Stomach smooth muscle (tissue), 2 donors: ENCODE measurements around the gene WSCD1.

ENCODE experiments used
- H3K27ac ChIP-seq: one replicate; pipeline ENCODE4 v1.7.0; 2013; ENCODE audit warnings: mild to moderate bottlenecking, low read length, inconsistent platforms
- H3K27me3 ChIP-seq, 2 donors: one replicate each; pipeline ENCODE4 v1.7.0; 2013; ENCODE audit warnings: low read length in 2 of 2; ENCODE audit not compliant: insufficient read depth in 2 of 2, control insufficient read depth in 1 of 2
- H3K36me3 ChIP-seq, 2 donors: one replicate each; pipeline ENCODE4 v1.7.0; 2013; ENCODE audit warnings: low read length in 2 of 2; ENCODE audit not compliant: control insufficient read depth in 2 of 2, insufficient read depth in 2 of 2
- H3K4me1 ChIP-seq: one replicate; pipeline ENCODE4 v1.7.0; 2013; ENCODE audit warnings: low read length; ENCODE audit not compliant: control insufficient read depth, insufficient read depth
- H3K4me3 ChIP-seq, 2 donors: one replicate each; pipeline ENCODE4 v1.7.0; 2013; ENCODE audit warnings: low read length in 2 of 2
- H3K9ac ChIP-seq, 2 donors: one replicate each; pipeline ENCODE4 v1.7.0; 2013; ENCODE audit warnings: low read length in 2 of 2, mild to moderate bottlenecking in 1 of 2
- H3K9me3 ChIP-seq, 2 donors: one replicate each; pipeline ENCODE4 v1.7.0; 2013; ENCODE audit warnings: low read length in 2 of 2; ENCODE audit not compliant: control insufficient read depth in 2 of 2
- donor health status: healthy.
- donor health status: Pancreatic carcinoma.

Gene WSCD1

GRCh38 chr17:6069539-6070429 lies at the start of gene WSCD1:
Gene WSCD1 (plus strand): TSS chr17:6070379. CDS start chr17:6080659, 10,280 bp downstream.
- H3K4me1 ChIP-seq = peaks cover 18% of the 10 kb centered on the region
- H3K27me3 ChIP-seq = peaks cover 9 to 14% of the 10 kb centered on the region in 2 donors
- H3K36me3 ChIP-seq = no peaks in the 10 kb centered on the region
- H3K4me3 ChIP-seq = peak within 1 kb of the TSS; percentile 65 to 74
- H3K9ac ChIP-seq = peak within 1 kb of the TSS; percentile 26 to 51
- H3K9me3 ChIP-seq = no peaks in the 10 kb centered on the region
- no peak within 1 kb of the TSS for H3K27ac ChIP-seq

- no peak overlapping the region for H3K27ac ChIP-seq
- peaks cover 3 to 4% of the 10 kb centered on the region in 2 donors for H3K27me3 ChIP-seq
- H3K9ac ChIP-seq = no peak overlapping the region
- no peaks in the 10 kb centered on the region for H3K9me3 ChIP-seq
- no peak overlapping the region for H3K4me3 ChIP-seq
- no peaks in the 10 kb centered on the region for H3K4me1 ChIP-seq
- H3K36me3 ChIP-seq = no peaks in the 10 kb centered on the region
Measured at GRCh38 chr17:6021011-6021400, 49.2 kb upstream of the WSCD1 start.

GRCh38 chr17:6021627-6022026 lies 48.6 kb upstream of the WSCD1 start:
- H3K9me3 ChIP-seq = no peaks in the 10 kb centered on the region
- no peak overlapping the region for H3K4me3 ChIP-seq
- no peak overlapping the region for H3K27ac ChIP-seq
- no peak overlapping the region for H3K9ac ChIP-seq
- H3K36me3 ChIP-seq = no peaks in the 10 kb centered on the region
- H3K4me1 ChIP-seq = no peaks in the 10 kb centered on the region
- peaks cover 3 to 4% of the 10 kb centered on the region in 2 donors for H3K27me3 ChIP-seq

- Histone ChIP-seq H3K4me3 (no peak overlapping the region), H3K27me3 (peaks cover 3 to 4% of the 10 kb centered on the region in 2 donors), H3K27ac (no peak overlapping the region), H3K36me3 (no peaks in the 10 kb centered on the region), H3K9me3 (no peaks in the 10 kb centered on the region), H3K4me1 (no peaks in the 10 kb centered on the region), H3K9ac (no peak overlapping the region)
Measured at GRCh38 chr17:6023036-6023831, 46.9 kb upstream of the WSCD1 start.

GRCh38 chr17:6024576-6024975 lies 45.6 kb upstream of the WSCD1 start:
- no peaks in the 10 kb centered on the region for H3K36me3 ChIP-seq
- no peaks in the 10 kb centered on the region for H3K9me3 ChIP-seq
- H3K4me3 ChIP-seq = no peak overlapping the region
- H3K4me1 ChIP-seq = no peaks in the 10 kb centered on the region
- H3K9ac ChIP-seq = no peak overlapping the region
- H3K27me3 ChIP-seq = peaks cover 0 to 4% of the 10 kb centered on the region in 2 donors
- no peak overlapping the region for H3K27ac ChIP-seq

GRCh38 chr17:6027342-6028024 lies 42.7 kb upstream of the WSCD1 start:
- no peak overlapping the region for H3K9ac ChIP-seq
- peaks cover 2 to 4% of the 10 kb centered on the region in 2 donors for H3K27me3 ChIP-seq
- H3K4me3 ChIP-seq = no peak overlapping the region
- no peaks in the 10 kb centered on the region for H3K9me3 ChIP-seq
- H3K36me3 ChIP-seq = no peaks in the 10 kb centered on the region
- H3K4me1 ChIP-seq = no peaks in the 10 kb centered on the region
- H3K27ac ChIP-seq = no peak overlapping the region

GRCh38 chr17:6028294-6028693 lies 41.9 kb upstream of the WSCD1 start:
- Histone ChIP-seq H3K4me1 (no peaks in the 10 kb centered on the region), H3K9me3 (no peaks in the 10 kb centered on the region), H3K4me3 (no peak overlapping the region), H3K27ac (no peak overlapping the region), H3K27me3 (peaks cover 4 to 5% of the 10 kb centered on the region in 2 donors), H3K9ac (no peak overlapping the region), H3K36me3 (no peaks in the 10 kb centered on the region)

GRCh38 chr17:6035801-6036394 lies 34.3 kb upstream of the WSCD1 start:
- H3K27ac ChIP-seq = no peak overlapping the region
- H3K36me3 ChIP-seq = no peaks in the 10 kb centered on the region
- no peak overlapping the region for H3K4me3 ChIP-seq
- no peak overlapping the region for H3K9ac ChIP-seq
- H3K27me3 ChIP-seq = peaks cover 4 to 11% of the 10 kb centered on the region in 2 donors
- H3K9me3 ChIP-seq = no peaks in the 10 kb centered on the region
- no peaks in the 10 kb centered on the region for H3K4me1 ChIP-seq

- peaks cover 0 to 4% of the 10 kb centered on the region in 2 donors for H3K27me3 ChIP-seq
- H3K27ac ChIP-seq = no peak overlapping the region
- H3K36me3 ChIP-seq = no peaks in the 10 kb centered on the region
- no peak overlapping the region for H3K4me3 ChIP-seq
- H3K9ac ChIP-seq = no peak overlapping the region
- H3K9me3 ChIP-seq = no peaks in the 10 kb centered on the region
- H3K4me1 ChIP-seq = no peaks in the 10 kb centered on the region
Measured at GRCh38 chr17:6040504-6040903, 29.7 kb upstream of the WSCD1 start.

- H3K36me3 ChIP-seq = no peaks in the 10 kb centered on the region
- H3K27me3 ChIP-seq = no peaks in the 10 kb centered on the region
- no peaks in the 10 kb centered on the region for H3K9me3 ChIP-seq
- no peak overlapping the region for H3K4me3 ChIP-seq
- no peak overlapping the region for H3K27ac ChIP-seq
- no peak overlapping the region for H3K9ac ChIP-seq
- H3K4me1 ChIP-seq = no peaks in the 10 kb centered on the region
Measured at GRCh38 chr17:6041246-6041645, 28.9 kb upstream of the WSCD1 start.
